ENCODE measurements around the gene ABCD3.
"Not testable (repeated sequence)": the region's sequence is repeated elsewhere in the genome, so short reads cannot be mapped to it uniquely, and the experiment has no call there.

ABCD3 gene

GRCh38 chr1:94543893-94544635 lies 125.9 kb downstream of the ABCD3 start:
- in situ Hi-C loops (cut with MboI; ENCODE audit: low sequenced_read_pairs) = no loop called here

DNA sequence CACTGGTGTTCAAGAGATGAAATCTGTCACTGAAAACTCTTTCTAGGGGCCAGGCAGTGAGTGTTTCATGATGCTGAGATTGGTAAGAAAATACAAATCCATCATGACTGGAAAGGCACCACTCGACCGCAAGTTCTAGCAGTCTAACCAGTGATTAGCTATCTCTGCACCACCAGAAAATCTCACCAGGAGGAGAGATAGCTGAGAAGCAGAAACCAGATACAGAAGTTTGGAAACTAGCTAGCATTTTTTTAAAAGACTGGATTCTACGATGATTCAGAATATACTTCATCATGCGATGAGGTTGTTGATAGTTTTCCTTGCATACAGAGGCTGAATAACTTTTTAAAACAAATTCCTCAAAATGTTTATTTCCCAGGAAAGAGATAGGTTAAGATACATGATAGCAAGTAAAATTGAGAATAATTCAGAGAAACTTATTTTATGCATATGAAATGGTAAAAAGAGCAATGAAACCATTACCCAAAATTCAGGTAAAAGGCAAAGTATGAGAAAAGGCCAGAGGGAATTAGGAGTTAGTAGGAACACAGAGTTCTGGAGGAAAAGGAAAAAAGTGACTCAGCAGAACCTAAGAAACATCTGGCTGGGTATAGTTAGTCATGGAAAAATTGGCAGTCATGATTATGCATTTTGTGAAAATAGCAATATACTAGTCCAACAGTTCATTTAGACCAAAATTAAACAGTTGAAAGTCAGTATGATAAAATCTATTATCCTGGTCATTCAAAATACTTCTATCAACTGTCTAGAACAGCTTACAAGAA lies 126.7 kb downstream of the ABCD3 start:
- in situ Hi-C loops (cut with MboI; ENCODE audit: low sequenced_read_pairs) = no loop called here

GRCh38 chr1:94549706-94550105 lies 131.5 kb downstream of the ABCD3 start:
- in situ Hi-C loops (cut with MboI; ENCODE audit: low sequenced_read_pairs) = no loop called here

GRCh38 chr1:94550396-94550795 lies 132.2 kb downstream of the ABCD3 start:
- in situ Hi-C loops (cut with MboI; ENCODE audit: low sequenced_read_pairs) = no loop called here

GRCh38 chr1:94550800-94551241 lies 132.6 kb downstream of the ABCD3 start:
- in situ Hi-C loops (cut with MboI; ENCODE audit: low sequenced_read_pairs) = no loop called here

GRCh38 chr1:94551449-94551848 lies 133.3 kb downstream of the ABCD3 start:
- in situ Hi-C loops (cut with MboI; ENCODE audit: low sequenced_read_pairs) = no loop called here

DNA sequence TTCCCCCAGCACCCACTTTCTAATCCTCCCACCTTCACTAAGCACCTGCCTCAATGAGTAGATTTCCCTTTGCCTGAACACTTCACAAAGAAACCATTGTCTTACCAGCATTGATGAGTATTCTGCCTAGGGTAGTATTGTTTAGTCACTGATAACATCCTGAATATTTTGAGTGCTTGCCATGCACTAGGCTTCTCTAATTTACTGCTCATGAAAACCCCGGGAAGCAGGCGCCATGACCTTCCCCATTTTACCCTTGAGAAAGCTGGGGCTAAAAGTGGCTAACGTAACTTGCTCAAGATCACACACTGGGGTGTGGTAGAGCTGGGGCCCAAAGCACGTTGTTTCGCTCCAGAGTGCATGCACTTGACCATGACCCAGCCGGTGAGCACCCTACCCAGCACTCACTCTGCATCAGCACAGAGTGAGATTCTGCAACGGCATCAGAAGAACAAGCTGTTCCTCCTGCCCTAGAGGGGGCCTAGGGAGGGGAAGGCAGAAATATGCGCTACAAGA lies 133.9 kb downstream of the ABCD3 start:
- in situ Hi-C loops (cut with MboI; ENCODE audit: low sequenced_read_pairs) = no loop called here

GRCh38 chr1:94553323-94553730 lies 135.1 kb downstream of the ABCD3 start:
- in situ Hi-C loops (cut with MboI; ENCODE audit: low sequenced_read_pairs) = no loop called here

GRCh38 chr1:94553931-94554330 lies 135.7 kb downstream of the ABCD3 start:
- in situ Hi-C loops (cut with MboI; ENCODE audit: low sequenced_read_pairs) = no loop called here

DNA sequence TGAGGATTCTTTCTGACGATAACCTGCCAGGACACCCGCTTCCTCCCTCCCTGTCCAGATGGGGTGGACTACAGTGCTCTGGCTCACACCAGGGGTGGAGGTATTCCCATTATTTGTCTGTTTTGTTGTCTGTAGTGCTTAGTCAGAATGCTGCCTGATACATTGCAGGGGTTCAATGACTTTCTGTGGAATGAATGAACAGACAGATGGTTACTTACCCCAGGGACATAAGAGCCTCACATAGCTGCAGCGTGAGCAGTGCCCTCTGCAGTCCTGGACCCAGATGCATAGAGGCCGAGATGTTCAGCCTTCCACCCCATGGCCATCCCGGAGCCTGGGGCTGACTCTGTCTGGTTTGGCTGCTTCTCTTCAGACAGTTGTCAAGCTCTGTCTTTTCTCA lies 136.4 kb downstream of the ABCD3 start:
- in situ Hi-C loops (cut with MboI; ENCODE audit: low sequenced_read_pairs) = no loop called here

GRCh38 chr1:94555091-94555490 lies 136.9 kb downstream of the ABCD3 start:
- in situ Hi-C loops (cut with MboI; ENCODE audit: low sequenced_read_pairs) = no loop called here

DNA sequence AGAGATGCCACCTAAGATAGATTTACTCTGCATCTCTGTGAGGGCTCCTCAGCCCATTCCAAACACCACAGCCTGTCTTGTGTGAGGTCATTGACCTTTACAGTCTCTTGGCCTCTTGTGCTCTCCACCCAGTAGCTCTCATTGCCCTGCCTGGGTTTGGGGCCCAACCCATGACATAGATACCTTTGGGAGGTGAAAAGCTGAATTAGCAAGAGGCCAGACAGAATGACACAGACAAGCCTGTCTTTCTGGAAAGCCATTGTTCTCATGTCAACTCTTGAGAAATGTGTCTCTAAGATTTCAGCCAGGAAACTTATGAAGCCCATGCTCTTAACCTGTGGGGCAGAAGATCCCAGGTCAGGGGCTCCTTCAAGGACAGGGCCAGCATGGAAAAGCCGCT lies 141.7 kb downstream of the ABCD3 start:
- in situ Hi-C loops (cut with MboI; ENCODE audit: low sequenced_read_pairs) = no loop called here

DNA sequence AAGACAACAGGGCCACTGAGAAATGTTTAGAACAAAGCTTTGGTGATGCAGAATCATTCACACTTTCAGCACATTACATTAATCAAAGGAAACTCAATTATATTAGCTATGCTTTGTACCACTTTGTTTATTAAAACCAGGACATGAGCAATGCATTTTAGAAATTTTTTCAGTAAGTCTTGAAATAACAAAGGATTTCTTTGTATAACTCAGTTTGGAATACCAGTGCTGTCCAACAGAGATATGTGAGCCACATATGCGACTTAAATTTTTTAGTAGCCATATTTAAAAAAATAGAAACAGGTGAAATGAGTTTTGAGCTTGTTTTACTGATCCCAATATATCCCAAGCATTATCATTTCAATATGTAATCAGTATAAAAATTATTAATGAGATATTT lies 142.1 kb downstream of the ABCD3 start:
- in situ Hi-C loops (cut with MboI; ENCODE audit: low sequenced_read_pairs) = no loop called here

DNA sequence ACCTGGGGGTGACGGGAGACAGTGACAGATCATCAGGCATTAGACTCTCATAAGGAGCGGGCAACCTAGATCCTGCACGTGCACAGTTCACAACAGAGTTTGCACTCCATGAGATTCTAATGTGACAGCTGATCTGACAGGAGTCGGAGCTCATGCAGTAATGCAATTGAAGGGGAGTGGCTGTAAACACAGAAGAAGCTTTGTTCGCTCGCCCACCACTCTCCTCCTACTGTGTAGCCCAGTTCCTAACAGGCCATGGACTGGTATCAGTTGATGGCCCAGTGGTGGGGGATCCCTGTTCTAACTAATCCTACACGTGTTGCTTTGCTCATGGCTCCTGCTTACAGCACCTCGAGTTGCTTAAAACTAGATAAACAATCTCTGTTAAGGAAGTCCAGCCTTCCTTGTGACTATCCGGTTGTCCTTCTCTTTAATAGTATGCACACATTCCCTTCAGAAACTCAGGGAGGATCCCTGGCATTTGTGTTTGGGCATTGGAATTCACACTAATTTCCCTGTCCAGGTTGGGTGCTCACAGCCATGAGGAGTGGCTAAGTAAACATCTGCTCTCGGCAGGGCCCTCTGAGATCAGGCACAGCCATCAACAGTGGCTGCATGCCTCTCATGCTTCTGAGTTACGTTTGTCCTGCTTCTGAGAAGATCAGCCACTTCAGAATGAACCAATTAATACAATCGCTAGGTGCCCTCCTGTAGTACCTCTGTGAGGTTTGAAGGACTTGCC lies 144.5 kb downstream of the ABCD3 start:
- in situ Hi-C loops (cut with MboI; ENCODE audit: low sequenced_read_pairs) = no loop called here

- in situ Hi-C loops (cut with MboI; ENCODE audit: low sequenced_read_pairs) = no loop called here
Observed at GRCh38 chr1:94565901-94566300, 147.7 kb downstream of the ABCD3 start.

GRCh38 chr1:94566436-94566835 lies 148.2 kb downstream of the ABCD3 start:
- in situ Hi-C loops (cut with MboI; ENCODE audit: low sequenced_read_pairs) = not testable (repeated sequence)

- in situ Hi-C loops (cut with MboI; ENCODE audit: low sequenced_read_pairs) = not testable (repeated sequence)
Observed at GRCh38 chr1:94567975-94568607, 149.9 kb downstream of the ABCD3 start.

Data from HL-60/S4 treated with phorbol 12-myristate 13-acetate at 8.2 ng/mL for 4 days and 3 days (cell line).